IMR-90 (cell line): ENCODE data around the gene PIPOX. TPM values are rescaled to one million over a fixed set of nuclear protein-coding genes. Genes with fewer than 3 reads are reported as not detected.

Experiments used
- ATAC-seq: fragments of 200-7000 bp; cut with Tn5 transposase; 2 replicates; pipeline ENCODE4 v1.9.1; 2020; ENCODE audit warnings: low read depth, mild to moderate bottlenecking, moderate library complexity
- BruUV-seq: library from RNA; stranded (reverse); fragments of 400-500 nt; replicated peaks from 2 replicates; lab custom pipeline; 2021; lab: Mats Ljungman, UMichigan
- CTCF ChIA-PET: fragments of 300-600 bp; formaldehyde crosslinking; extraction: SDS; loops from one replicate; lab custom pipeline; 2021; ENCODE audit warnings: antibody characterized with exemption; lab: Yijun Ruan, JAX
- POLR2A ChIA-PET: fragments of 300-600 bp; sonication (Branson Sonifier 250); formaldehyde crosslinking; loops from one replicate; lab custom pipeline; 2022; ENCODE audit warnings: antibody characterized with exemption; ENCODE audit not compliant: unreplicated experiment; lab: Charles Lee
- DNase-seq: peaks from one replicate; pipeline ENCODE4 v3.0.0; 2013
- H2AFZ ChIP-seq: replicated peaks from 2 replicates; pipeline ENCODE3; 2013; ENCODE audit warnings: low read length, mild to moderate bottlenecking; ENCODE audit not compliant: poor library complexity
- H2AK5ac ChIP-seq: 2 replicates; pipeline ENCODE4 v1.6.1; 2013; ENCODE audit warnings: low read depth, low read length, inconsistent platforms
- H2AK9ac ChIP-seq: replicated peaks from 2 replicates; pipeline ENCODE3; 2013; ENCODE audit warnings: mild to moderate bottlenecking, low read depth, low read length, moderate library complexity; ENCODE audit not compliant: poor library complexity
- H2BK120ac ChIP-seq: 2 replicates; pipeline ENCODE4 v1.6.1; 2013; ENCODE audit warnings: low read depth, low read length, inconsistent platforms
- H2BK15ac ChIP-seq: 3 replicates; pipeline ENCODE4 v1.6.1; 2013; ENCODE audit warnings: low read depth, low read length, inconsistent platforms
- H2BK20ac ChIP-seq: 2 replicates; pipeline ENCODE4 v1.6.1; 2013; ENCODE audit warnings: low read depth, mild to moderate bottlenecking, inconsistent platforms, low read length, moderate library complexity
- H2BK5ac ChIP-seq: 2 replicates; pipeline ENCODE4 v1.6.1; 2013; ENCODE audit warnings: mild to moderate bottlenecking, low read depth, low read length, inconsistent platforms; ENCODE audit not compliant: poor library complexity, severe bottlenecking
- H3K14ac ChIP-seq: replicated peaks from 2 replicates; pipeline ENCODE4 v1.6.1; 2013; ENCODE audit warnings: low read depth, low read length, inconsistent platforms
- H3K18ac ChIP-seq: 2 replicates; pipeline ENCODE4 v1.6.1; 2013; ENCODE audit warnings: low read depth, low read length, control low read depth
- H3K23ac ChIP-seq: 2 replicates; pipeline ENCODE4 v1.6.1; 2013; ENCODE audit warnings: low read depth, low read length, inconsistent platforms
- H3K27ac ChIP-seq: 2 replicates; pipeline ENCODE4 v1.5.1; 2013; ENCODE audit warnings: mild to moderate bottlenecking, control low read depth, low read length; ENCODE audit not compliant: insufficient read depth
- H3K27me3 ChIP-seq: 2 replicates; pipeline ENCODE4 v1.6.1; 2013; ENCODE audit warnings: low read length; ENCODE audit not compliant: control insufficient read depth, insufficient read depth
- H3K36me3 ChIP-seq: 2 replicates; pipeline ENCODE4 v1.6.1; 2013; ENCODE audit warnings: low read length, mixed read lengths; ENCODE audit not compliant: control insufficient read depth, insufficient read depth
- H3K4ac ChIP-seq: 2 replicates; pipeline ENCODE4 v1.6.1; 2013; ENCODE audit warnings: low read depth, low read length, inconsistent platforms
- H3K4me1 ChIP-seq: 2 replicates; pipeline ENCODE4 v1.6.1; 2013; ENCODE audit warnings: low read length, mixed read lengths; ENCODE audit not compliant: control insufficient read depth, insufficient read depth
- H3K4me2 ChIP-seq: 2 replicates; pipeline ENCODE4 v1.6.1; 2013; ENCODE audit warnings: low read depth, mild to moderate bottlenecking, control low read depth, low read length, moderate library complexity
- H3K4me3 ChIP-seq: 2 replicates; pipeline ENCODE4 v1.5.1; 2013; ENCODE audit warnings: low read depth, mild to moderate bottlenecking, control low read depth, low read length, moderate library complexity; ENCODE audit not compliant: insufficient read depth
- H3K56ac ChIP-seq: 2 replicates; pipeline ENCODE4 v1.6.1; 2013; ENCODE audit warnings: low read length, inconsistent platforms; ENCODE audit not compliant: insufficient read depth; ENCODE audit errors: extremely low read depth
- H3K79me1 ChIP-seq, 2 experiments: 2 replicates each; pipeline ENCODE4 v1.6.1; 2013; ENCODE audit warnings: low read length in 2 of 2, inconsistent platforms in 1 of 2, low read depth in 1 of 2
- H3K9ac ChIP-seq: 2 replicates; pipeline ENCODE4 v1.6.1; 2013; ENCODE audit warnings: low read depth, low read length, control low read depth
- H3K9me1 ChIP-seq: 2 replicates; pipeline ENCODE4 v1.6.1; 2013; ENCODE audit warnings: low read length, inconsistent platforms; ENCODE audit not compliant: insufficient read depth
- H3K9me3 ChIP-seq: 2 replicates; pipeline ENCODE4 v1.6.1; 2013; ENCODE audit warnings: low read length; ENCODE audit not compliant: control insufficient read depth, insufficient read depth
- H4K20me1 ChIP-seq: 2 replicates; pipeline ENCODE4 v1.6.1; 2013; ENCODE audit warnings: low read length, inconsistent platforms; ENCODE audit not compliant: insufficient read depth
- H4K5ac ChIP-seq: 2 replicates; pipeline ENCODE4 v1.6.1; 2013; ENCODE audit warnings: mild to moderate bottlenecking, low read depth, low read length, control low read depth
- H4K8ac ChIP-seq, 2 experiments: 2 replicates each; pipeline ENCODE4 v1.6.1; 2013; ENCODE audit warnings: low read depth in 2 of 2, low read length in 2 of 2, control low read depth in 1 of 2, inconsistent platforms in 1 of 2
- H4K91ac ChIP-seq: 2 replicates; pipeline ENCODE4 v1.6.1; 2013; ENCODE audit warnings: low read depth, low read length, inconsistent platforms; ENCODE audit not compliant: insufficient read depth
- BHLHE40 ChIP-seq: fragments of 150-350 bp; IDR thresholded peaks from 2 replicates; pipeline ENCODE4 v1.6.1; 2016; ENCODE audit warnings: mild to moderate bottlenecking, low read depth, low read length
- CHD1 ChIP-seq: IDR thresholded peaks from 2 replicates; pipeline ENCODE4 v1.6.1; 2012; ENCODE audit warnings: low read depth, low read length, improper control_type of control experiment
- CTCF ChIP-seq: conservative IDR thresholded peaks from 2 replicates; pipeline ENCODE4 v1.5.1; 2012; ENCODE audit warnings: mild to moderate bottlenecking, low read depth, low read length, improper control_type of control experiment
- ELK1 ChIP-seq: fragments of 150-350 bp; IDR thresholded peaks from 2 replicates; pipeline ENCODE4 v1.6.1; 2016; ENCODE audit warnings: low read depth, mild to moderate bottlenecking, low read length, moderate library complexity, borderline replicate concordance
- FOS ChIP-seq: fragments of 150-350 bp; IDR thresholded peaks from 2 replicates; pipeline ENCODE4 v1.6.1; 2016; ENCODE audit warnings: low read depth, low read length
- POLR2A ChIP-seq: IDR thresholded peaks from 2 replicates; pipeline ENCODE4 v1.6.1; 2012; ENCODE audit warnings: mild to moderate bottlenecking, low read depth, low read length
- RFX5 ChIP-seq: IDR thresholded peaks from 2 replicates; pipeline ENCODE4 v1.8.0; 2012; ENCODE audit warnings: low read depth, mild to moderate bottlenecking, low read length, moderate library complexity
- USF2 ChIP-seq: fragments of 150-350 bp; IDR thresholded peaks from 2 replicates; pipeline ENCODE4 v1.6.1; 2017; ENCODE audit warnings: mild to moderate bottlenecking, antibody characterized with exemption, low read length, low read depth
- WGBS, 2 experiments: methylation state at CpG; one replicate each; pipeline versions ENCODE4 v1.1.5 to v1.1.7; 2013; ENCODE audit warnings: missing lambda C conversion rate in 2 of 2; ENCODE audit not compliant: insufficient read length in 1 of 2; ENCODE audit errors: extremely low coverage in 2 of 2; 5-methylcytosine and 5-hydroxymethylcytosine counted together
- dilution Hi-C: fragments of 300-500 bp; cut with HindIII; formaldehyde crosslinking; loops from one replicate; pipeline ENCODE4 v1.14.3; 2018; ENCODE audit warnings: low sequenced_read_pairs; ENCODE audit not compliant: unreplicated experiment
- in situ Hi-C: fragments of 300-500 bp; cut with MboI; formaldehyde crosslinking; loops from 3 replicates; pipeline ENCODE4 v1.14.3; 2019; ENCODE audit warnings: low sequenced_read_pairs, inconsistent platforms, mixed read lengths
- intact Hi-C: fragments of 100-400 bp; cut with micrococcal nuclease; formaldehyde crosslinking; loops from 2 replicates; pipeline ENCODE4 v1.10.0; 2022
- polyA plus RNA-seq, 3 experiments: library from polyadenylated mRNA; depleted of rRNA; stranded (reverse); fragments of >200 nt; gene quantifications; 2 replicates each; pipeline ENCODE4 v1.2.3, GENCODE V29; 2012; ENCODE audit warnings: low replicate concordance in 1 of 3
- total RNA-seq: library from RNA; depleted of rRNA; stranded (reverse); fragments of >200 nt; gene quantifications from 2 replicates; pipeline ENCODE4 v1.2.3, GENCODE V29; 2012

Gene PIPOX
- total and polyA plus RNA-seq, 2 of the 4 experiments (the other 2 are of a cell fraction) = 0.43 to 1.3 TPM

- H3K4ac ChIP-seq = no peak overlapping the region
- H3K56ac ChIP-seq = no peak overlapping the region
- H4K91ac ChIP-seq = no peak overlapping the region
- 89% methylated on average over 4 of the region's 11 CpGs; no CpG with 5 or more reads in 1 of the 2 experiments for whole genome bisulfite sequencing, 2 experiments
- no peak overlapping the region for H2BK15ac ChIP-seq
- ATAC-seq = no peak
- H3K27ac ChIP-seq = no peak overlapping the region
- intact Hi-C loops = loop anchor here (10.0 kb wide), 1 partner anchor 85 kb away; no protein-coding TSS in a partner anchor
- no peaks in the 10 kb centered on the region; the same call in 1 of the 2 replicates for H3K9me3 ChIP-seq
- no TSS peak for BruUV-seq
- peaks cover 2% of the 10 kb centered on the region; the same call in 1 of the 2 replicates for H3K9me1 ChIP-seq
- dilution Hi-C loops = no loop called here
- no peak overlapping the region for H3K18ac ChIP-seq
- no peak overlapping the region for H4K8ac ChIP-seq
- no peaks in the 10 kb centered on the region for H3K36me3 ChIP-seq
- no peak overlapping the region for H2AFZ ChIP-seq
- no peak overlapping the region for H2BK120ac ChIP-seq
- no peak overlapping the region for H2BK20ac ChIP-seq
- H4K5ac ChIP-seq = no peak overlapping the region
- H3K4me1 ChIP-seq = no peaks in the 10 kb centered on the region
- no peak overlapping the region for H3K14ac ChIP-seq
- H3K27me3 ChIP-seq = peaks cover 81% of the 10 kb centered on the region
- H2AK9ac ChIP-seq = no peak overlapping the region
- no peak overlapping the region for H3K23ac ChIP-seq
- ChIA-PET POLR2A (no interaction called here), CTCF (no interaction called here)
- no peak for TF ChIP-seq BHLHE40
- no peak for TF ChIP-seq CTCF
- TF ChIP-seq USF2 = no peak
- no peak for TF ChIP-seq ELK1
- no peak for TF ChIP-seq POLR2A
- TF ChIP-seq RFX5 = no peak
- TF ChIP-seq CHD1 = no peak
- TF ChIP-seq FOS = no peak
- H3K4me3 ChIP-seq = no peak overlapping the region
- no peak overlapping the region for H3K4me2 ChIP-seq
- no peaks in the 10 kb centered on the region for H3K79me1 ChIP-seq
- H2BK5ac ChIP-seq = no peak overlapping the region
- H3K9ac ChIP-seq = no peak overlapping the region
- in situ Hi-C loops = loop anchor here (10.0 kb wide), 1 partner anchor 55 kb away; no protein-coding TSS in a partner anchor
- DNase-seq = no peak
- H2AK5ac ChIP-seq = no peak overlapping the region
- no peaks in the 10 kb centered on the region for H4K20me1 ChIP-seq
Measured at GRCh38 chr17:29049541-29050145, 6.7 kb downstream of the PIPOX start.
